SJSA1 (cell line): ENCODE results near the gene INPP5A. TPM values are rescaled to one million over a fixed set of nuclear protein-coding genes. Genes with fewer than 3 reads are reported as not detected.
"Not testable (repeated sequence)": the region's sequence is repeated elsewhere in the genome, so short reads cannot be mapped to it uniquely, and the experiment has no call there.

ENCODE experiments used
- DNase-seq, 2 experiments: peaks; one replicate each; pipeline ENCODE4 v3.0.0-alpha.2; 2015 to 2020; ENCODE audit warnings: low spot score in 2 of 2, low read depth in 1 of 2
- H3K27ac ChIP-seq: fragments of 250-450 bp; sonication (Bioruptor Pico); 2 replicates; pipeline ENCODE4 v1.5.1; 2020; ENCODE audit warnings: mild to moderate bottlenecking, moderate library complexity
- H3K27me3 ChIP-seq: fragments of 250-450 bp; sonication (Bioruptor Pico); replicated peaks from 2 replicates; pipeline ENCODE4 v1.5.1; 2020; ENCODE audit warnings: mild to moderate bottlenecking, moderate library complexity
- H3K36me3 ChIP-seq: fragments of 250-450 bp; sonication (Bioruptor Pico); 2 replicates; pipeline ENCODE4 v1.5.1; 2020; ENCODE audit warnings: mild to moderate bottlenecking
- H3K4me1 ChIP-seq: fragments of 250-450 bp; sonication (Bioruptor Pico); replicated peaks from 2 replicates; pipeline ENCODE4 v1.6.1; 2021; ENCODE audit warnings: mild to moderate bottlenecking
- H3K4me3 ChIP-seq: fragments of 250-450 bp; sonication (Bioruptor Pico); 2 replicates; pipeline ENCODE4 v1.5.1; 2020; ENCODE audit warnings: mild to moderate bottlenecking
- H3K9me3 ChIP-seq: fragments of 250-450 bp; sonication (Bioruptor Pico); replicated peaks from 2 replicates; pipeline ENCODE4 v1.5.1; 2020; ENCODE audit warnings: mild to moderate bottlenecking
- total RNA-seq: library from RNA; depleted of rRNA; stranded (reverse); fragments of >200 nt; shearing (Covaris generic); gene quantifications from 2 replicates; pipeline ENCODE4 v1.2.3, GENCODE V29; 2014

Gene INPP5A
- total RNA-seq, 1 experiment from 2014 or later: 56.8 TPM

DNA sequence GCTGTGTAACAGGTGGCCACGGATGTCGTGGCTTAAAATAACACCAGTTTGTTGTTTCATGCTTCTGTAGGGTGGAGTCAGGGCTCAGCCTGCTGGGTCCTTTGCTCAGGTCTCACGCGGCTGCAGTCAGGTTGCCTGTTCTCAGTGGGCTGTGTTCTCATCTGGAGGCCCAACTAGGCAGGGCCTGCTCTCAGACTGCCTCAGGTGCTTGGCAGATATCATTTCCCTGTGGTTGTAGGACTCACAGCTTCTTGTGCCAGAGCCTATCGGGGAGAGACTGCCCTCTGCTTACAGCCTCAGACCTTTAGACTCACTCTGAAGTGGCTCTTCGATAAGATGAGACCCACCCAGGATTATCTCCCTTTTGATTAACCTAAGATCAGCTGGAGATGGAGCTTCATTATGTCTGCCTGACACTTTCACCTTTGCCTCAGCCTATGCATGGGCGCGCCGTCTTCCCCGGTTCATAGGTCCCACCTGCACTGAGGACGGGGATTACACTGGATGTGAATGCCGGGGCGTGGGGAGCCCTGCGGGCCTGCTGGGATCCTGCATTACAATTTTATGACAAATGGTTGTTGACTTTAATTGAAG, 55.3 kb downstream of the INPP5A start:
- Histone ChIP-seq H3K4me3 (no peak overlapping the region), H3K36me3 (no peaks in the 10 kb centered on the region), H3K27me3 (no peaks in the 10 kb centered on the region), H3K9me3 (peaks cover 3% of the 10 kb centered on the region; the same call in 1 of the 2 replicates), H3K4me1 (peaks cover 53% of the 10 kb centered on the region), H3K27ac (no peak overlapping the region)
- DNase-seq: no peak

DNA sequence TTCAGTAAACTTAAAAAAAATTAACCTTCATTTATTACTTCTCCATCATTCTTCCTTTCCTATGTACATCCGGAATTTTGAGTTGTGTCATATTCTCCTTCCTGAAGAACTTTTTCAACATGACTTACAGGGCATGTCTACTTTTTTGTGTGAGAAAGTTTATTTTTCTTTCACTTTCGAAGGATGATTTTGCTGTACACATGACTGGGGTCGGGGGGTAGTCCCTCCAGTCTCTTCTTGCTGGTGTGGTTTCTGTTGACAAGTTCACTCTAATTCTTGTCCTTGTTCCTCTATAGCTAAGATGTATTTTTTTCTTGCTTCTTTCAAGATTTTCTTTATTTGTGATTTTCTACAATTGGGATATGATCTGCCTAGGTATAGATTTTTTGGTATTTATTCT, 55.8 kb downstream of the INPP5A start:
- no peaks in the 10 kb centered on the region for H3K36me3 ChIP-seq
- H3K4me1 ChIP-seq: peaks cover 53% of the 10 kb centered on the region
- H3K27me3 ChIP-seq: no peaks in the 10 kb centered on the region
- H3K9me3 ChIP-seq: peaks cover 4% of the 10 kb centered on the region; the same call in 1 of the 2 replicates
- no peak overlapping the region for H3K4me3 ChIP-seq
- DNase-seq: no peak
- no peak overlapping the region for H3K27ac ChIP-seq

DNA sequence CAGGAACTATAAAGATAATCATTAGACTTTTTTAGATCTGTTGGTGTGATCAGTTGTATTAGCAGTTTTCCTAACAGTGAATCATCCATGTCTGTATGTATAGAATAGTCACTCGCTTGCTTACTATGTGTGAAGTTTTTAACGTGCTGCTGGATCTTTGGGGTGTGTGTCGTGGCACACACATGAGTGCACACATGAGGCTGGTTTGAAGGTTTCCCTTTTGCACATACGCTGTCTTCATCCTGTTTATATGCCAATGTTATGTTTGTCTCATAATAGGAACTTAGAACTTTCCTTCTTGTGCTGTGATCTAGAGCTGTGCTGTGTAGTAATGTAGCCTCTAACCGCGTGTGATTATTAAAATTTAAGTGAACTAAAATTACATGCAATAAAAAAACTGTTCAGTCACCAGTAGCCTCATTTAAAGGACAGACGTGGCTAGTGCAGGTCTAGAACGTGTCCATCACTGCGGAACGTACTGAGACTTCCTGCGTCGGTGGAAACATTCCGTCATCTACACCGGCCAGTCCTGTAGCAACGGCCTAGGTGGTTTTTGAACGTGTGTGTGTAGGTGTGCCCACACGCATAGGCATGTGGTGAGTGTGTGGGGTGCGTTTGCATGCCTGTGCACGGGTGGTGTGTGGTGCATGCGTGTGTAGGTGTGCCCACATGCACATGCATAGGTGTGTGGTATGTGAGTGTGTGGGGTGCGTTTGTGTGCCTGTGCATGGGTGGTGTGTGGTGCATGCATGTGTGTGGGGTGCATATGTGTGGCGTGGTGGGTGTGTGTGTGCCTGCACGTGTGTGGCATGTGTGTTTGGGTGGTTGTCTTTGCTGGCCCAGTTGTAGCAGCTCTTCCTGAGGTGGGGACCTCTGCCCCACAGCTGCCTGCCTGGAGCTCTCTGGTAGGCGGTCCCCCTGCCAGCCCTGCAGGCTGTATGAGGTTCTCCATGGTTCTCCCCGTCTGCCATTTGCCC, 56.6 kb downstream of the INPP5A start:
- Histone ChIP-seq H3K27ac (no peak overlapping the region), H3K36me3 (no peaks in the 10 kb centered on the region), H3K9me3 (peaks cover 6% of the 10 kb centered on the region; the same call in 1 of the 2 replicates), H3K27me3 (no peaks in the 10 kb centered on the region), H3K4me3 (no peak overlapping the region), H3K4me1 (peaks cover 53% of the 10 kb centered on the region)
- no peak for DNase-seq

DNA sequence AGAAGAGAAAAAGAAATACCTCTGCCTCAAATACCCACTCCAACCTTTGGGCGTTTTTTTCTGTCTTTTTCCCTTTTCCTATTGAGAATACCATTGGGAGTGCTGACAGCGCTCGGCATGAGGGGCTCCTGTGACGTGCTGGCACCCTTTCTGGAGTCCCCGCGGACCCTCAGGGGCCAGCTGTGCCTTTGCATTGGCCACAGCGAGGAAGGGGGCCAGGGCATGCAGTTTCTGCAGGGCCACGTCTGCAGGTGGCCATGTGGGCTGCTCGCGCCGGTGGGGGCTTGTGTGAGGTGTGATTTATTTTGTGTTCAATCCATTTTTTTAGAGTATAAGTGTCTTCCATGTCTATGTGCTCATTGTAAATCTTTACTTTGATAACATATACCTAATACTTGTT, 57.4 kb downstream of the INPP5A start:
- no peaks in the 10 kb centered on the region for H3K36me3 ChIP-seq
- DNase-seq: no peak
- H3K4me1 ChIP-seq: peaks cover 53% of the 10 kb centered on the region
- no peak overlapping the region for H3K27ac ChIP-seq
- H3K9me3 ChIP-seq: peaks cover 10% of the 10 kb centered on the region
- no peaks in the 10 kb centered on the region for H3K27me3 ChIP-seq
- no peak overlapping the region for H3K4me3 ChIP-seq

DNA sequence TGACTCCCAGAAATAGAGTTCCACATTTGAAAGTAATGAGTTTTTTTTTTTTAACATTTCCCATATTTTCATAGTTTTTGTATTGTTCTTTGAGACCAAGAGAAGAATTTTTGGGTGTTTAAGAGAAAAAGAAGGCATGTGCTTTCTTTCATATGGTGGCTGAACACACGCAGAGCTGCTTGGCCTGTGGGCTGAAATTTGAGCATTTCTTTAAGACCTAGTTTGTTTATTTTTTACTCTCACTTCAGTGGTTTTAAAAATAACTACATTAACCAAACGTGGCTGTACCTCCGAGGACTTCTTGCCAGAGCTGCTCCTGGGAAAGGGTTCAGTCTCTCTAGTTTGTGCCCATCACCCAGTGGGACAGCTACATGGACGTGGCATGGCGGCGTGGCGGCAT, 58.3 kb downstream of the INPP5A start:
- no peak overlapping the region for H3K4me3 ChIP-seq
- DNase-seq: peak in 1 of 2 experiments; percentile 31
- H3K27ac ChIP-seq: no peak overlapping the region
- peaks cover 44% of the 10 kb centered on the region for H3K4me1 ChIP-seq
- H3K27me3 ChIP-seq: no peaks in the 10 kb centered on the region
- no peaks in the 10 kb centered on the region for H3K36me3 ChIP-seq
- H3K9me3 ChIP-seq: peaks cover 18% of the 10 kb centered on the region

DNA sequence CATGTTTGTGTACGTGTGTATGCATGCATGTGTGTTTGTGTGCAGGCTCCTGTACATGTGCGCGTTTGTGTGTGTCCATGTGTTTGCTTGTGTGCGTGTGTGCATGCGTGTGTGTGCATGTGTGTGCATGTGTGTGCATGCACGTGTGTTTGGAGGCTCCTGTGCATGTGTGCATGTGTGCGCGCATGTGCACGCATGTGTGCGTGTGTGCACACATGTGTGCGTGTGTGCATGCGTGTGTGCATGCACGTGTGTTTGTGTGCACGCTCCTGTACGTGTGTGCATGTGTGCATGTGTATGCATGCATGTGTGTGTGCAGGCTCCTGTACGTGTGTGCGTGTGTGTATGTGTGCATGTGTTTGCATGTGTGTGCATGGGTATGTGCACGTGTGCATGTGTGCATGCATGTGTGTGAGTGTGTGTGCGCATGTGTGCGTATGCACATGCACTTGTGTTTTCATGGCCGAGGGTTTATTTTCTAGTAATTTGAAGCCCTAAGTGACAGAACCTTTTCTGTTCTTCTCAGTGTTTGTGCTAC, 59.2 kb downstream of the INPP5A start:
- Histone ChIP-seq H3K4me1 (peaks cover 35% of the 10 kb centered on the region), H3K27me3 (no peaks in the 10 kb centered on the region), H3K4me3 (no peak overlapping the region), H3K9me3 (peaks cover 18% of the 10 kb centered on the region), H3K36me3 (no peaks in the 10 kb centered on the region), H3K27ac (no peak overlapping the region)
- DNase-seq: no peak

DNA sequence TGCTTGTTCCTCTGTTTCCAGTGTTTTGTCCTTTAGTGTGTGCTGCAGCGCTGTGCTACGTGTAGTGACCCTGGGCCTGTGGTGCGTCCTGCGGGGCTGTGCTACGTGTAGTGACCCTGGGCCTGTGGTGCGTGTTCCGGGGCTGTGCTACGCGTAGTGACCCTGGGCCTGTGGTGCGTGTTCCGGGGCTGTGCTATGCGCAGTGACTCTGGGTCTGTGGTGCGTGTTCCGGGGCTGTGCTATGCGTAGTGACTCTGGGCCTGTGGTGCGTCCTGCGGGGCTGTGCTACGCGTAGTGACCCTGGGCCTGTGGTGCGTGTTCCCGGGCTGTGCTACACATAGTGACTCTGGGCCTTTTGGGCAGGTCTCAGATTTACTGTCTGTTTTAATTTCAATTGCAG, 60.1 kb downstream of the INPP5A start:
- no peaks in the 10 kb centered on the region for H3K27me3 ChIP-seq
- no peak overlapping the region for H3K4me3 ChIP-seq
- peaks cover 39% of the 10 kb centered on the region for H3K4me1 ChIP-seq
- DNase-seq: no peak
- no peak overlapping the region for H3K27ac ChIP-seq
- peaks cover 18% of the 10 kb centered on the region for H3K9me3 ChIP-seq
- H3K36me3 ChIP-seq: no peaks in the 10 kb centered on the region

DNA sequence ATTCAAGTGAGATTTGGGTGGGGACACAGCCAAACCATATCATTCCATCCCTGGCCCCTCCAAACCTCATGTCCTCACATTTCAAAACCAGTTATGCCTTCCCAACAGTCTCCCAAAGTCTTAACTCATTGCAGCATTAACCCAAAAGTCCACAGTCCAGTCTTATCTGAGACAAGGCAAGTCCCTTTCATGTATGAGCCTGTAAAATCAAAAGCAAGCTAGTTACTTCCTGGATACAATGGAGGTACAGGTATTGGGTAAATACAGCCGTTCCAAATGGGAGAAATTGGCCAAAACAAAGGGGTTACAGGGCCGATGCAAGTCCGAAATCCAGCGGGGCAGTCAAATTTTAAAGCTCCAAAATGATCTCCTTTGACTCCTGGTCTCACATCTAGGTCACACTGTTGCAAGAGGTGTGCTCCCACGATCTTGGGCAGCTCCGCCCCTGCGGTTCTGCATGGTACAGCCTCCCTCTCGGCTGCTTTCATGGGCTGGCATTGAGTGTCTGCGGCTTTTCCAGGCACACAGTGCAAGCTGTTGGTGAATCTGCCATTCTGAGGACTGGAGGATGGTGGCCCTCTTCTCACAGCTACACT, 61.5 kb downstream of the INPP5A start:
- peaks cover 18% of the 10 kb centered on the region for H3K9me3 ChIP-seq
- not testable (repeated sequence) for H3K27me3 ChIP-seq, H3K36me3 ChIP-seq, H3K4me3 ChIP-seq, DNase-seq, H3K27ac ChIP-seq
- peaks cover 37% of the 10 kb centered on the region for H3K4me1 ChIP-seq

DNA sequence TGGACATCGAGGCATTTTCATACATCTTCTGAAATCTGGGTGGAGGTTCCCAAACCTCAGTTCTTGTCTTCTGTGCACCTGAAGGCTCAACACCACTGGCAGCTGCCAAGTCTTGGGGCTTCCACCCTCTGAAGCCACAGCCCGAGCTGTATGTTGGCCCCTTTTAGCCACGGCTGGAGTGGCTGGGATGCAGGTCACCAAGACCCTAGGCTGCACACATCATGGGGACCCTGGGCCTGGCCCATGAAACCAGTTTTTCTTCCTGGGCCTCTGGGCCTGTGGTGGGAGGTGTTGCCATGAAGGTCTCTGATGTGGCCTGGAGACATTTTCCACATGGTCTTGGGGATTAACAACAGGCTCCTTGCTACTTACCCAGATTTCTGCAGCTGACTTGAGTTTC, 62.1 kb downstream of the INPP5A start:
- Histone ChIP-seq H3K27me3 (no peaks in the 10 kb centered on the region), H3K4me1 (peaks cover 37% of the 10 kb centered on the region), H3K36me3 (no peaks in the 10 kb centered on the region), H3K4me3 (no peak overlapping the region), H3K9me3 (peaks cover 18% of the 10 kb centered on the region), H3K27ac (no peak overlapping the region)
- no peak for DNase-seq

DNA sequence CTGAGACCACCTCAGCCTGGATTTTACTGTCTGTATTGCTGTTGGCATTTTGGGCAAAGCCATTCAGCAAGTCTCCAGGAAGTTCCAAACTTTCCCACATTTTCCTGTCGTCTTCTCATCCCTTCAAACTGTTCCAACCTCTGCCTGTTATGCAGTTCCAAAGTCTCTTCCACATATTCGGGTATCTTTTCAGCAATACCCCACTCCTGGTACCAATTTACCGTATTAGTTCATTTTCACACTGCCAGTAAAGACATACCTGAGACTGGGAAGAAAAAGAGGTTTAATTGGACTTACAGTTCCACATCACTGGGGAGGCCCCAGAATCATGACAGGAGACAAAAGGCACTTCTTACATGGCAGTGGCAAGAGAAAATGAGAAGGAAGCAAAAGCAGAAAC, 62.8 kb downstream of the INPP5A start:
- Histone ChIP-seq H3K27ac (no peak overlapping the region), H3K27me3 (no peaks in the 10 kb centered on the region), H3K4me3 (no peak overlapping the region), H3K36me3 (no peaks in the 10 kb centered on the region), H3K4me1 (peaks cover 34% of the 10 kb centered on the region), H3K9me3 (peaks cover 18% of the 10 kb centered on the region)
- DNase-seq: no peak

DNA sequence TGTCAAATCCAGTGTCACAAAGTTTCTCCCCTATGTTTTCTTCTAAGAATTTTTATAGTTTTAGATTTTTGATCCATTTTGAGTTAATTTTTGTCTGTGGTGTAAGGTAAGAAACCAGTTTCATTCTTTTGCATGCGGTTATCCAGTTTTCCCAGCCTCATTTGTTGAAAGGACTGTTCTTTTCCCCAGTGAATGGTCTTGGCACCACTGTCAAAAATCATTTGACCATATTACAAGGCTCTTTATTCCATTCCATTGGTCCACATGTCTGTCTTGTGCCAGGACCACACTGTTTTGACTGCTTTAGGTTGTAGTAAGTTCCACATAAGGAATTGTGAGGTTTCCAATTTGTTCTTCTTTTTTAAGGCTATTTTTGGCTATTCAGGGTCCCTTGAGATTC, 64.0 kb downstream of the INPP5A start:
- no peaks in the 10 kb centered on the region for H3K27me3 ChIP-seq
- DNase-seq: no peak
- H3K4me1 ChIP-seq: peaks cover 23% of the 10 kb centered on the region
- no peak overlapping the region for H3K4me3 ChIP-seq
- no peak overlapping the region for H3K27ac ChIP-seq
- peaks cover 18% of the 10 kb centered on the region for H3K9me3 ChIP-seq
- H3K36me3 ChIP-seq: no peaks in the 10 kb centered on the region

DNA sequence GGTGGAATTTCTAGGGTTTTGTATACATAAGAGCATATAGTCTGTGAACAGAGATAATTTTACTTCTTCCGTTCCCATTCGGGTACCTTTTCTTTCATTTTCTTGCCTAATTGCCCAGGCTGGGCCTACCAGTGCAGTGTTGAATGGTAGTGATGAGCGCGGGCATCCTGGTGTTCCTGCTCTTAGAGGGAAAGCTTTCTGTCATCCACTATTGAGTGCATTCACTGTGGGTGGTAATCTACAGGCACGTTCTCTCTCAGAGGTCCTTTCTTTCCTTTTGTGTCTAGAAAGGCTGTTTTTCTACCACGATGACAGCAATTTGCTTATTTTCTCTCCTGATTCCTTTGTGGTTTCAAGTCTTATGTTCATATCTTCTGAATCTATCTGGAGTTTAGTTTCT, 65.0 kb downstream of the INPP5A start:
- Histone ChIP-seq H3K4me3 (no peak overlapping the region), H3K36me3 (no peaks in the 10 kb centered on the region), H3K9me3 (peaks cover 15% of the 10 kb centered on the region), H3K4me1 (peaks cover 18% of the 10 kb centered on the region), H3K27me3 (no peaks in the 10 kb centered on the region), H3K27ac (no peak overlapping the region)
- peak; percentile 44 to 70 for DNase-seq

DNA sequence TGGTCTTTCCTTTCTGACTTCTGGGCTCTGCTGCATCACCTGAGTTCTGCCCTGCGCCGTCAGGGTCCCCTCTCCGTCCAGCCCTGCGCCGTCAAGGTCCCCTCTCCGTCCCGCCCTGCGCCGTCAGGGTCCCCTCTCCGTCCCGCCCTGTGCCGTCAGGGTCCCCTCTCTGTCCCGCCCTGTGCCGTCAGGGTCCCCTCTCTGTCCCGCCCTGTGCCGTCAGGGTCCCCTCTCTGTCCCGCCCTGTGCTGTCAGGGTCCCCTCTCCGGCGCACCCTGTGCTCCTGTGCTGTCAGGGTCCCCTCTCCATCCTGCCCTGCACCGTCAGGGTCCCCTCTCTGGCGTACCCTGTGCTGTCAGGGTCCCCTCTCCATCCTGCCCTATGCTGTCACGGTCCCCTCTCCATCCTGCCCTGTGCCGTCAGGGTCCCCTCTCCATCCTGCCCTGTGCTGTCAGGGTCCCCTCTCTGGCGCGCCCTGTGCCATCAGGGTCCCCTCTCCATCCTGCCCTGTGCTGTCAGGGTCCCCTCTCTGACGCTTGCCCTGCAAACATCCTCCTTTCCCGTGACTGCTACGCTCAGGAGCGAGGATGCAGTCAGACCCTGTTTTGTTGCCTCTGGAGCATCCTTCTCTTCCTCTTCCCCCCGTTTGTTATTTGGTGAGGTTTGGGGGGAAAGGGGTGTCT, 66.4 kb downstream of the INPP5A start:
- no peak overlapping the region for H3K27ac ChIP-seq
- no peaks in the 10 kb centered on the region for H3K27me3 ChIP-seq
- H3K36me3 ChIP-seq: no peaks in the 10 kb centered on the region
- peaks cover 18% of the 10 kb centered on the region for H3K4me1 ChIP-seq
- H3K4me3 ChIP-seq: no peak overlapping the region
- peaks cover 12% of the 10 kb centered on the region for H3K9me3 ChIP-seq
- DNase-seq: peak in 1 of 2 experiments; percentile 36
